HepG2 (cell line): ENCODE results near the gene BANP. TPM values are rescaled to one million over a fixed set of nuclear protein-coding genes. Genes with fewer than 3 reads are reported as not detected.

ENCODE experiments used
- DPF2 ChIP-seq: sonication (generic); formaldehyde crosslinking; IDR thresholded peaks from 2 replicates; pipeline ENCODE4 v1.4.0; 2020; ENCODE audit warnings: mild to moderate bottlenecking, low read depth, missing genetic modification reagents, borderline replicate concordance
- DR1 ChIP-seq: sonication (generic); formaldehyde crosslinking; IDR thresholded peaks from 2 replicates; pipeline ENCODE4 v1.8.0; 2021; ENCODE audit warnings: mild to moderate bottlenecking, missing genetic modification reagents, inconsistent platforms
- EED ChIP-seq: sonication (generic); formaldehyde crosslinking; IDR thresholded peaks from 2 replicates; pipeline ENCODE4 v1.5.0; 2020; ENCODE audit warnings: mild to moderate bottlenecking, missing genetic modification reagents
- ETV5 ChIP-seq: IDR thresholded peaks from 2 replicates; pipeline ENCODE4 v1.6.1; 2018; ENCODE audit warnings: missing biosample characterization, missing genetic modification reagents, inconsistent platforms, borderline replicate concordance
- GLMP ChIP-seq: sonication (generic); formaldehyde crosslinking; IDR thresholded peaks from 2 replicates; pipeline ENCODE4 v1.9.0; 2021; ENCODE audit warnings: missing genetic modification reagents, mild to moderate bottlenecking, borderline replicate concordance
- HOXA7 ChIP-seq: sonication (generic); formaldehyde crosslinking; IDR thresholded peaks from 2 replicates; pipeline ENCODE4 v1.8.1; 2022; ENCODE audit warnings: mild to moderate bottlenecking, missing genetic modification reagents, moderate library complexity
- KLF6 ChIP-seq: IDR thresholded peaks from 2 replicates; pipeline ENCODE4 v1.8.0; 2016; ENCODE audit warnings: missing biosample characterization, missing genetic modification reagents
- LCORL ChIP-seq, 2 experiments: fragments of 450-650 bp in 1 of 2; sonication (generic) in 1 of 2; formaldehyde crosslinking in 1 of 2; IDR thresholded peaks; 2 replicates each; pipeline versions ENCODE4 v1.5.0 to v1.6.1; 2017 to 2020; ENCODE audit warnings: antibody characterized with exemption in 1 of 2, missing genetic modification reagents in 1 of 2
- MBD4 ChIP-seq: IDR thresholded peaks from 2 replicates; pipeline ENCODE4 v1.6.1; 2012; ENCODE audit warnings: low read length, inconsistent platforms, borderline replicate concordance
- MED1 ChIP-seq: sonication (generic); formaldehyde crosslinking; IDR thresholded peaks from 2 replicates; pipeline ENCODE4 v1.4.0; 2020; ENCODE audit warnings: missing genetic modification reagents
- MXI1 ChIP-seq: IDR thresholded peaks from 3 replicates; pipeline ENCODE4 v1.6.1; 2012; ENCODE audit warnings: low read depth, low read length, inconsistent platforms, borderline replicate concordance
- NFE2L2 ChIP-seq: fragments of 150-350 bp; IDR thresholded peaks from 2 replicates; pipeline ENCODE4 v1.6.1; 2014; ENCODE audit warnings: low read length
- RBM39 ChIP-seq: fragments of 200-400 bp; formaldehyde crosslinking; IDR thresholded peaks from one replicate; pipeline ENCODE4 v1.6.1; 2018; ENCODE audit warnings: antibody characterized with exemption, mild to moderate bottlenecking, low read depth, low read length; ENCODE audit not compliant: poor library complexity, severe bottlenecking
- SNAPC4 ChIP-seq: sonication (generic); formaldehyde crosslinking; IDR thresholded peaks from 2 replicates; pipeline ENCODE4 v1.4.0; 2020; ENCODE audit warnings: mild to moderate bottlenecking, missing genetic modification reagents
- SRY ChIP-seq: sonication (generic); formaldehyde crosslinking; IDR thresholded peaks from 2 replicates; pipeline ENCODE4 v1.8.0; 2022; ENCODE audit warnings: mild to moderate bottlenecking, missing genetic modification reagents
- STAG1 ChIP-seq: sonication (generic); formaldehyde crosslinking; IDR thresholded peaks from 2 replicates; pipeline ENCODE4 v1.4.0; 2020; ENCODE audit warnings: missing genetic modification reagents
- ZKSCAN5 ChIP-seq: sonication (generic); formaldehyde crosslinking; IDR thresholded peaks from 2 replicates; pipeline ENCODE4 v1.5.1; 2020; ENCODE audit warnings: mild to moderate bottlenecking, missing genetic modification reagents
- ZNF230 ChIP-seq: sonication (generic); formaldehyde crosslinking; IDR thresholded peaks from 2 replicates; pipeline ENCODE4 v1.4.0; 2020; ENCODE audit warnings: mild to moderate bottlenecking, missing genetic modification reagents
- ZNF329 ChIP-seq: sonication (generic); formaldehyde crosslinking; IDR thresholded peaks from 2 replicates; pipeline ENCODE4 v1.9.0; 2021; ENCODE audit warnings: low read depth, mild to moderate bottlenecking, missing genetic modification reagents
- ZNF337 ChIP-seq: sonication (generic); formaldehyde crosslinking; IDR thresholded peaks from 2 replicates; pipeline ENCODE4 v1.5.1; 2020; ENCODE audit warnings: missing genetic modification reagents, low read depth, mild to moderate bottlenecking, borderline replicate concordance
- ZNF354B ChIP-seq: sonication (generic); formaldehyde crosslinking; IDR thresholded peaks from 2 replicates; pipeline ENCODE4 v1.8.0; 2022; ENCODE audit warnings: mild to moderate bottlenecking, missing genetic modification reagents
- ZNF501 ChIP-seq: sonication (generic); formaldehyde crosslinking; IDR thresholded peaks from 2 replicates; pipeline ENCODE4 v1.5.1; 2020; ENCODE audit warnings: mild to moderate bottlenecking, moderate library complexity, missing genetic modification reagents
- ZNF598 ChIP-seq: sonication (generic); formaldehyde crosslinking; IDR thresholded peaks from 2 replicates; pipeline ENCODE4 v1.5.1; 2020; ENCODE audit warnings: mild to moderate bottlenecking, missing genetic modification reagents, borderline replicate concordance
- ZNF614 ChIP-seq: IDR thresholded peaks from 2 replicates; pipeline ENCODE4 v1.6.1; 2018; ENCODE audit warnings: missing biosample characterization, missing genetic modification reagents, inconsistent platforms, borderline replicate concordance
- ZNF891 ChIP-seq: sonication (generic); formaldehyde crosslinking; IDR thresholded peaks from 2 replicates; pipeline ENCODE4 v1.5.0; 2020; ENCODE audit warnings: mild to moderate bottlenecking, missing genetic modification reagents
- polyA plus RNA-seq, 8 experiments: library from polyadenylated mRNA; depleted of rRNA in 3 of 8; stranded (reverse) in 7 of 8; unstranded in 1 of 8; fragments of >200 nt; fragmentation: Illumina TruSeq in 4 of 8; extraction: Trizol in 4 of 8; gene quantifications; 2 replicates each; pipeline versions ENCODE4 v1.2.1 to v1.2.3, GENCODE V29; 2011 to 2016; ENCODE audit warnings: low read depth in 4 of 8, missing spikeins in 1 of 8, mixed read lengths in 1 of 8; ENCODE audit not compliant: insufficient read depth in 1 of 8
- total RNA-seq, 5 experiments: library from RNA; depleted of rRNA; stranded (reverse); fragments of >200 nt; fragmentation: Illumina TruSeq; extraction: Trizol; gene quantifications; 2 replicates each; pipeline ENCODE4 v1.2.3, GENCODE V29; 2016; ENCODE audit warnings: low read depth in 1 of 5

The BANP gene
- total and polyA plus RNA-seq, 2 of the 13 experiments (the other 11 are each of a cell fraction or from before 2014, with no cell fraction given), result 20.2 to 23.8 TPM

GRCh38 chr16:87950765-87951551, at the start of gene BANP (continued):
- TF ChIP-seq GLMP (no peak), MBD4 (no peak), ZNF598 (CRISPR knock-in tag) (peak; percentile 67), HOXA7 (CRISPR knock-in tag) (no peak), ZNF230 (CRISPR knock-in tag) (peak; percentile 93; the same call in 1 of the 2 replicates), ZNF614 (CRISPR knock-in tag) (peak; percentile 91), DPF2 (CRISPR knock-in tag) (peak; percentile 48; the same call in 1 of the 2 replicates), ZNF354B (CRISPR knock-in tag) (0 out of 2 replicates have a peak, but pooled peaks have one; percentile 12), SNAPC4 (peak; percentile 73; the same call in 1 of the 2 replicates), NFE2L2 (no peak), RBM39 (peak; percentile 82), ZKSCAN5 (CRISPR knock-in tag) (no peak), SRY (CRISPR knock-in tag) (no peak; the same call in 1 of the 2 replicates), DR1 (CRISPR knock-in tag) (peak; percentile 53; the same call in 1 of the 2 replicates), LCORL (IDR thresholded peaks at IDR 0.05) (no peak), LCORL (CRISPR knock-in tag; IDR thresholded peaks at IDR 0.05) (peak; percentile 49; the same call in 1 of the 2 replicates), ZNF337 (CRISPR knock-in tag) (0 out of 2 replicates have a peak, but pooled peaks have one; percentile 76), EED (0 out of 2 replicates have a peak, but pooled peaks have one; percentile 55), ETV5 (peak; percentile 62), ZNF891 (no peak), ZNF329 (no peak), MED1 (CRISPR knock-in tag) (peak; percentile 83), ZNF501 (peak; percentile 94), KLF6 (CRISPR knock-in tag) (peak; percentile 13; the same call in 1 of the 2 replicates), MXI1 (peak; percentile 97), STAG1 (CRISPR knock-in tag) (peak; percentile 31; the same call in 1 of the 2 replicates)
